IMR-90 (cell line): ENCODE measurements around the gene TBC1D22B. TPM values are rescaled to one million over a fixed set of nuclear protein-coding genes. Genes with fewer than 3 reads are reported as not detected.

Experiments used
- ATAC-seq: fragments of 200-7000 bp; cut with Tn5 transposase; 2 replicates; pipeline ENCODE4 v1.9.1; 2020; ENCODE audit warnings: low read depth, mild to moderate bottlenecking, moderate library complexity
- BruUV-seq: library from RNA; stranded (reverse); fragments of 400-500 nt; replicated peaks from 2 replicates; lab custom pipeline; 2021; lab: Mats Ljungman, UMichigan
- CTCF ChIA-PET: fragments of 300-600 bp; formaldehyde crosslinking; extraction: SDS; loops from one replicate; lab custom pipeline; 2021; ENCODE audit warnings: antibody characterized with exemption; lab: Yijun Ruan, JAX
- POLR2A ChIA-PET: fragments of 300-600 bp; sonication (Branson Sonifier 250); formaldehyde crosslinking; loops from one replicate; lab custom pipeline; 2022; ENCODE audit warnings: antibody characterized with exemption; ENCODE audit not compliant: unreplicated experiment; lab: Charles Lee
- DNase-seq: peaks from one replicate; pipeline ENCODE4 v3.0.0; 2013
- H2AFZ ChIP-seq: replicated peaks from 2 replicates; pipeline ENCODE3; 2013; ENCODE audit warnings: low read length, mild to moderate bottlenecking; ENCODE audit not compliant: poor library complexity
- H2AK5ac ChIP-seq: 2 replicates; pipeline ENCODE4 v1.6.1; 2013; ENCODE audit warnings: low read depth, low read length, inconsistent platforms
- H2AK9ac ChIP-seq: replicated peaks from 2 replicates; pipeline ENCODE3; 2013; ENCODE audit warnings: mild to moderate bottlenecking, low read depth, low read length, moderate library complexity; ENCODE audit not compliant: poor library complexity
- H2BK120ac ChIP-seq: 2 replicates; pipeline ENCODE4 v1.6.1; 2013; ENCODE audit warnings: low read depth, low read length, inconsistent platforms
- H2BK15ac ChIP-seq: 3 replicates; pipeline ENCODE4 v1.6.1; 2013; ENCODE audit warnings: low read depth, low read length, inconsistent platforms
- H2BK20ac ChIP-seq: 2 replicates; pipeline ENCODE4 v1.6.1; 2013; ENCODE audit warnings: low read depth, mild to moderate bottlenecking, inconsistent platforms, low read length, moderate library complexity
- H2BK5ac ChIP-seq: 2 replicates; pipeline ENCODE4 v1.6.1; 2013; ENCODE audit warnings: mild to moderate bottlenecking, low read depth, low read length, inconsistent platforms; ENCODE audit not compliant: poor library complexity, severe bottlenecking
- H3K14ac ChIP-seq: replicated peaks from 2 replicates; pipeline ENCODE4 v1.6.1; 2013; ENCODE audit warnings: low read depth, low read length, inconsistent platforms
- H3K18ac ChIP-seq: 2 replicates; pipeline ENCODE4 v1.6.1; 2013; ENCODE audit warnings: low read depth, low read length, control low read depth
- H3K23ac ChIP-seq: 2 replicates; pipeline ENCODE4 v1.6.1; 2013; ENCODE audit warnings: low read depth, low read length, inconsistent platforms
- H3K27ac ChIP-seq: 2 replicates; pipeline ENCODE4 v1.5.1; 2013; ENCODE audit warnings: mild to moderate bottlenecking, control low read depth, low read length; ENCODE audit not compliant: insufficient read depth
- H3K27me3 ChIP-seq: 2 replicates; pipeline ENCODE4 v1.6.1; 2013; ENCODE audit warnings: low read length; ENCODE audit not compliant: control insufficient read depth, insufficient read depth
- H3K36me3 ChIP-seq: 2 replicates; pipeline ENCODE4 v1.6.1; 2013; ENCODE audit warnings: low read length, mixed read lengths; ENCODE audit not compliant: control insufficient read depth, insufficient read depth
- H3K4ac ChIP-seq: 2 replicates; pipeline ENCODE4 v1.6.1; 2013; ENCODE audit warnings: low read depth, low read length, inconsistent platforms
- H3K4me1 ChIP-seq: 2 replicates; pipeline ENCODE4 v1.6.1; 2013; ENCODE audit warnings: low read length, mixed read lengths; ENCODE audit not compliant: control insufficient read depth, insufficient read depth
- H3K4me2 ChIP-seq: 2 replicates; pipeline ENCODE4 v1.6.1; 2013; ENCODE audit warnings: low read depth, mild to moderate bottlenecking, control low read depth, low read length, moderate library complexity
- H3K4me3 ChIP-seq: 2 replicates; pipeline ENCODE4 v1.5.1; 2013; ENCODE audit warnings: low read depth, mild to moderate bottlenecking, control low read depth, low read length, moderate library complexity; ENCODE audit not compliant: insufficient read depth
- H3K56ac ChIP-seq: 2 replicates; pipeline ENCODE4 v1.6.1; 2013; ENCODE audit warnings: low read length, inconsistent platforms; ENCODE audit not compliant: insufficient read depth; ENCODE audit errors: extremely low read depth
- H3K79me1 ChIP-seq, 2 experiments: 2 replicates each; pipeline ENCODE4 v1.6.1; 2013; ENCODE audit warnings: low read length in 2 of 2, inconsistent platforms in 1 of 2, low read depth in 1 of 2
- H3K9ac ChIP-seq: 2 replicates; pipeline ENCODE4 v1.6.1; 2013; ENCODE audit warnings: low read depth, low read length, control low read depth
- H3K9me1 ChIP-seq: 2 replicates; pipeline ENCODE4 v1.6.1; 2013; ENCODE audit warnings: low read length, inconsistent platforms; ENCODE audit not compliant: insufficient read depth
- H3K9me3 ChIP-seq: 2 replicates; pipeline ENCODE4 v1.6.1; 2013; ENCODE audit warnings: low read length; ENCODE audit not compliant: control insufficient read depth, insufficient read depth
- H4K20me1 ChIP-seq: 2 replicates; pipeline ENCODE4 v1.6.1; 2013; ENCODE audit warnings: low read length, inconsistent platforms; ENCODE audit not compliant: insufficient read depth
- H4K5ac ChIP-seq: 2 replicates; pipeline ENCODE4 v1.6.1; 2013; ENCODE audit warnings: mild to moderate bottlenecking, low read depth, low read length, control low read depth
- H4K8ac ChIP-seq, 2 experiments: 2 replicates each; pipeline ENCODE4 v1.6.1; 2013; ENCODE audit warnings: low read depth in 2 of 2, low read length in 2 of 2, control low read depth in 1 of 2, inconsistent platforms in 1 of 2
- H4K91ac ChIP-seq: 2 replicates; pipeline ENCODE4 v1.6.1; 2013; ENCODE audit warnings: low read depth, low read length, inconsistent platforms; ENCODE audit not compliant: insufficient read depth
- CEBPB ChIP-seq: IDR thresholded peaks from 2 replicates; pipeline ENCODE4 v1.6.1; 2012; ENCODE audit warnings: low read depth, low read length, improper control_type of control experiment
- ELK1 ChIP-seq: fragments of 150-350 bp; IDR thresholded peaks from 2 replicates; pipeline ENCODE4 v1.6.1; 2016; ENCODE audit warnings: low read depth, mild to moderate bottlenecking, low read length, moderate library complexity, borderline replicate concordance
- FOS ChIP-seq: fragments of 150-350 bp; IDR thresholded peaks from 2 replicates; pipeline ENCODE4 v1.6.1; 2016; ENCODE audit warnings: low read depth, low read length
- RFX5 ChIP-seq: IDR thresholded peaks from 2 replicates; pipeline ENCODE4 v1.8.0; 2012; ENCODE audit warnings: low read depth, mild to moderate bottlenecking, low read length, moderate library complexity
- WGBS, 2 experiments: methylation state at CpG; one replicate each; pipeline versions ENCODE4 v1.1.5 to v1.1.7; 2013; ENCODE audit warnings: missing lambda C conversion rate in 2 of 2; ENCODE audit not compliant: insufficient read length in 1 of 2; ENCODE audit errors: extremely low coverage in 2 of 2; 5-methylcytosine and 5-hydroxymethylcytosine counted together
- dilution Hi-C: fragments of 300-500 bp; cut with HindIII; formaldehyde crosslinking; loops from one replicate; pipeline ENCODE4 v1.14.3; 2018; ENCODE audit warnings: low sequenced_read_pairs; ENCODE audit not compliant: unreplicated experiment
- in situ Hi-C: fragments of 300-500 bp; cut with MboI; formaldehyde crosslinking; loops from 3 replicates; pipeline ENCODE4 v1.14.3; 2019; ENCODE audit warnings: low sequenced_read_pairs, inconsistent platforms, mixed read lengths
- intact Hi-C: fragments of 100-400 bp; cut with micrococcal nuclease; formaldehyde crosslinking; loops from 2 replicates; pipeline ENCODE4 v1.10.0; 2022
- polyA plus RNA-seq, 3 experiments: library from polyadenylated mRNA; depleted of rRNA; stranded (reverse); fragments of >200 nt; gene quantifications; 2 replicates each; pipeline ENCODE4 v1.2.3, GENCODE V29; 2012; ENCODE audit warnings: low replicate concordance in 1 of 3
- total RNA-seq: library from RNA; depleted of rRNA; stranded (reverse); fragments of >200 nt; gene quantifications from 2 replicates; pipeline ENCODE4 v1.2.3, GENCODE V29; 2012

The TBC1D22B gene
- total and polyA plus RNA-seq, 2 of the 4 experiments (the other 2 are of a cell fraction) = 6.6 to 7.5 TPM

GRCh38 chr6:37232430-37233017 is 25.0 kb upstream of the TBC1D22B start (continued):
- TF ChIP-seq ELK1 (no peak), CEBPB (no peak)

GRCh38 chr6:37233541-37233940 is 24.0 kb upstream of the TBC1D22B start:
- no peak overlapping the region for H3K4me3 ChIP-seq
- ChIA-PET CTCF (no interaction called here), POLR2A (no interaction called here)
- no peak overlapping the region for H3K56ac ChIP-seq
- ATAC-seq = no peak
- no peak for DNase-seq
- peaks cover 6% of the 10 kb centered on the region; the same call in 1 of the 2 replicates for H3K9me1 ChIP-seq
- no peak overlapping the region for H3K18ac ChIP-seq
- no peak overlapping the region for H4K8ac ChIP-seq
- no peak overlapping the region for H3K23ac ChIP-seq
- no peak overlapping the region for H2AFZ ChIP-seq
- H3K4ac ChIP-seq = no peak overlapping the region
- H2AK9ac ChIP-seq = no peak overlapping the region
- dilution Hi-C loops (no loop called here), in situ Hi-C loops (no loop called here), intact Hi-C loops (no loop called here)
- no peaks in the 10 kb centered on the region for H3K36me3 ChIP-seq
- H3K9ac ChIP-seq = no peak overlapping the region
- H3K14ac ChIP-seq = no peak overlapping the region
- H4K5ac ChIP-seq = no peak overlapping the region
- WGBS, 2 experiments = 100% methylated on average over 1 of the region's 7 CpGs; no CpG with 5 or more reads in 1 of the 2 experiments
- H2BK15ac ChIP-seq = no peak overlapping the region
- H3K4me2 ChIP-seq = no peak overlapping the region
- H2BK120ac ChIP-seq = no peak overlapping the region
- no peaks in the 10 kb centered on the region for H3K9me3 ChIP-seq
- no TSS peak for BruUV-seq
- no peak overlapping the region for H2BK5ac ChIP-seq
- H2BK20ac ChIP-seq = no peak overlapping the region
- no peaks in the 10 kb centered on the region for H4K20me1 ChIP-seq
- no peak overlapping the region for H4K91ac ChIP-seq
- no peak overlapping the region for H3K27ac ChIP-seq
- peaks cover 5% of the 10 kb centered on the region for H3K4me1 ChIP-seq
- TF ChIP-seq RFX5 (no peak), FOS (no peak)
- no peak overlapping the region for H2AK5ac ChIP-seq
- H3K27me3 ChIP-seq = no peaks in the 10 kb centered on the region
- H3K79me1 ChIP-seq = no peaks in the 10 kb centered on the region; a peak in 1 of 4 replicates
